ENCODE measurements around the gene RUNX1. TPM values are rescaled to one million over a fixed set of nuclear protein-coding genes. Genes with fewer than 3 reads are reported as not detected.

Gene RUNX1
- total RNA-seq, 1 experiment from 2014 or later = 55.2 TPM

DNA sequence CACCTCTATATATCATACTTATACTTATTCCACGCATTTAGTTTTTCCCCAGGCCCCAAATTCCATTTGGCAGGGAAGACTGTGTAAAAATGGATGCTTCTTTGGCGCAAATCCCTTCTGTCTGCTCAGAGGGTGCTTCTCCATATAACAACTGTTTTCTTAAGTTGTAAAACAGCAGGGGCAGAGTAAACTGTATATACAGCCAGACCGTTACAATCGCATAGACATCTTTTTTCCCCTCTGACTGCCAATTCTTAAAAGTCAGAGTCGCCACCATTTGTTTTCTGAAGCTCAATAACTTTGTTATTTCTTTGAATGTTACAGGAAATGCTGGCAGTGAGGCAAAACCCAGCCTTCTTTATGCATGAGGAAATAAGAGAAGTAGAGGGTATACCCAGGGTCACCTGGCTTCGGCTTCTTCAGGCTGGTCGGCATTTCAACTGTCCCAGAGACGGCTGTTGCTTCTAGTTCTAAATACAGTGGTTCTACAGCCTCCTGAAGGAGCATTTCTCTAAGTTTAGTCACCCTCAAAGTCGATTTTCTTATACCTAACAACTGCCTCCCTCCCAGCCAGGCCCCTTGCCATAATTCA lies 191.9 kb downstream of the RUNX1 start:
- intact Hi-C loops (cut with micrococcal nuclease) = no loop called here
- no peak overlapping the region for H2AFZ ChIP-seq (ENCODE audit: low read length)
- H4K20me1 ChIP-seq (ENCODE audit: low read length) = peaks cover 35% of the 10 kb centered on the region
- peaks cover 93% of the 10 kb centered on the region for H3K36me3 ChIP-seq (ENCODE audit: low read depth, low read length)
- H3K4me2 ChIP-seq (ENCODE audit: low read length) = no peak overlapping the region
- H3K4me1 ChIP-seq (ENCODE audit: insufficient read depth, low read length) = peaks cover 7% of the 10 kb centered on the region; the same call in 1 of the 2 replicates
- BruUV-seq (replicated peaks) = no TSS peak
- no peak overlapping the region for H3K27ac ChIP-seq (ENCODE audit: low read length)
- no peak overlapping the region for H3K4me3 ChIP-seq (ENCODE audit: low read length)
- TF ChIP-seq EZH2 (IDR thresholded peaks at IDR 0.05; ENCODE audit: low read length, unreplicated experiment) = no peak
- no peak for TF ChIP-seq EZH2phosphoT487 (IDR thresholded peaks at IDR 0.05; ENCODE audit: borderline replicate concordance, low read length)
- TF ChIP-seq, protein P1, sequence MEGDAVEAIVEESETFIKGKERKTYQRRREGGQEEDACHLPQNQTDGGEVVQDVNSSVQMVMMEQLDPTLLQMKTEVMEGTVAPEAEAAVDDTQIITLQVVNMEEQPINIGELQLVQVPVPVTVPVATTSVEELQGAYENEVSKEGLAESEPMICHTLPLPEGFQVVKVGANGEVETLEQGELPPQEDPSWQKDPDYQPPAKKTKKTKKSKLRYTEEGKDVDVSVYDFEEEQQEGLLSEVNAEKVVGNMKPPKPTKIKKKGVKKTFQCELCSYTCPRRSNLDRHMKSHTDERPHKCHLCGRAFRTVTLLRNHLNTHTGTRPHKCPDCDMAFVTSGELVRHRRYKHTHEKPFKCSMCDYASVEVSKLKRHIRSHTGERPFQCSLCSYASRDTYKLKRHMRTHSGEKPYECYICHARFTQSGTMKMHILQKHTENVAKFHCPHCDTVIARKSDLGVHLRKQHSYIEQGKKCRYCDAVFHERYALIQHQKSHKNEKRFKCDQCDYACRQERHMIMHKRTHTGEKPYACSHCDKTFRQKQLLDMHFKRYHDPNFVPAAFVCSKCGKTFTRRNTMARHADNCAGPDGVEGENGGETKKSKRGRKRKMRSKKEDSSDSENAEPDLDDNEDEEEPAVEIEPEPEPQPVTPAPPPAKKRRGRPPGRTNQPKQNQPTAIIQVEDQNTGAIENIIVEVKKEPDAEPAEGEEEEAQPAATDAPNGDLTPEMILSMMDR (conservative IDR thresholded peaks at IDR 0.05; ENCODE audit: low read depth, low read length) = no peak
- no peaks in the 10 kb centered on the region for H3F3A ChIP-seq (ENCODE audit: low read length, unreplicated experiment)
- no peaks in the 10 kb centered on the region for H3K9me2 ChIP-seq (replicated peaks; ENCODE audit: low read length)
- peaks cover 92% of the 10 kb centered on the region for H3K79me2 ChIP-seq (ENCODE audit: low read length)
- ChIA-PET POLR2A (ENCODE audit: unreplicated experiment) (interaction anchor here (0.6 kb wide), 1 partner anchor 175 kb away, joined by 4 read pairs; no protein-coding TSS in a partner anchor), CTCF (interaction anchor here (0.6 to 1.4 kb wide), 2 partner anchors 69 to 112 kb away, joined by 5 to 7 read pairs; no protein-coding TSS in a partner anchor)
- H3K9me3 ChIP-seq (ENCODE audit: low read length) = no peaks in the 10 kb centered on the region
- DNase-seq = no peak
- H3K9ac ChIP-seq (ENCODE audit: low read length) = no peak overlapping the region
- ATAC-seq = no peak
- no peaks in the 10 kb centered on the region for H3K27me3 ChIP-seq (ENCODE audit: low read length)

DNA sequence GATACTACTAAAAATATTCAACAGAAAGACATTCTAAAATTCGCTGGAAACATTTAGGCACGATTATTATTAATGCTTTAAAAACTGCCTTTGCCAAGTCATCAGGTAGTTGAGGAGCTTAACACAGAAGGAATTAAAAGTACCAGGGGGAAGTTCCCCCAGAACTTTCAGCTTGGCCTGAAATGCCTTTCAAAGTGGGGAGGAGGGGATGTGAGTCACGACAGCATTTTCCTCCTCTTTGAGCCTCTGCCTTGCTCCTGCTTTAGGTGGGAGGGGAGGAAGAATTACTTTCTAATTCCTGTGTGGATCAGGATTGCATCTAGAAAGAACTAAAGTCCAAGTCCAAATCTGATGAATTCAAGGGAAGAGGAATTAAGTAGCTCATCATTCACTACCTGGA lies 196.7 kb downstream of the RUNX1 start:
- H3K9me3 ChIP-seq (ENCODE audit: low read length) = no peaks in the 10 kb centered on the region
- POLR2A ChIA-PET (ENCODE audit: unreplicated experiment) = interaction anchor here (0.6 kb wide), 1 partner anchor 670 kb away, joined by 4 read pairs; no protein-coding TSS in a partner anchor
- no peak overlapping the region for H3K4me2 ChIP-seq (ENCODE audit: low read length)
- CTCF ChIA-PET = no interaction called here
- no peaks in the 10 kb centered on the region for H3K9me2 ChIP-seq (replicated peaks; ENCODE audit: low read length)
- peaks cover 82% of the 10 kb centered on the region for H3K36me3 ChIP-seq (ENCODE audit: low read depth, low read length)
- peaks cover 8% of the 10 kb centered on the region for H3K4me1 ChIP-seq (ENCODE audit: insufficient read depth, low read length)
- peaks cover 23% of the 10 kb centered on the region for H4K20me1 ChIP-seq (ENCODE audit: low read length)
- no peak overlapping the region for H2AFZ ChIP-seq (ENCODE audit: low read length)
- ATAC-seq = peak; percentile 22; the same call in 1 of the 2 replicates
- H3K4me3 ChIP-seq (ENCODE audit: low read length) = no peak overlapping the region
- no peaks in the 10 kb centered on the region for H3K27me3 ChIP-seq (ENCODE audit: low read length)
- BruUV-seq (replicated peaks) = no TSS peak
- no peak overlapping the region for H3K27ac ChIP-seq (ENCODE audit: low read length)
- no peak for TF ChIP-seq EZH2phosphoT487 (IDR thresholded peaks at IDR 0.05; ENCODE audit: borderline replicate concordance, low read length)
- no peak for TF ChIP-seq EZH2 (IDR thresholded peaks at IDR 0.05; ENCODE audit: low read length, unreplicated experiment)
- TF ChIP-seq, protein P1 (conservative IDR thresholded peaks at IDR 0.05; ENCODE audit: low read depth, low read length) = no peak
- no peak overlapping the region for H3K9ac ChIP-seq (ENCODE audit: low read length)
- intact Hi-C loops (cut with micrococcal nuclease) = no loop called here
- peaks cover 9% of the 10 kb centered on the region for H3F3A ChIP-seq (ENCODE audit: low read length, unreplicated experiment)
- peaks cover 84% of the 10 kb centered on the region for H3K79me2 ChIP-seq (ENCODE audit: low read length)
- DNase-seq = no peak

DNA sequence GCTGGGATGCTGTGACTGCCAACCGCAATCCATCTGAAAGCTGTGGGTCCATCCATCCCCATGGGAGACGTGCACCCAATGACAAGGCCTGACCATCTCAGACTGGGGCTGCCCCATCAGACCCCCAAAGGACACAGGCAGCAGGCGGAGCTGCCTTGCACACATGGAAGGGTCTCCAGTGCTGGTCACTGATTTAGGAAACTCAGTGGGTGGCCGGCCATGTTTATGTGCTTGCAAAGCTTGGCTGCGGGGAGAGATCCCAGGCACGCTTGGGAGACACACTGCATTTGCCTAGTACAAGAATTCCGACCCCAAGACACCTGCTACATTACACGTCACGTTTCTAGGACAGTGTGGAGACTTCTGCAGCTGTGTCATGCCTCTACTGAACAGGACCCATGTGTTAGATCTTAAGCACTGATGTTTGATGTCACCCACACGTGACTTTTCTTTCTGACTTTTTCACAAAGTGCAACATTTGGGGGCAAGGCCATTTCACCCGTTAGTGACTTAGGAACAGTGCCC lies 198.9 kb downstream of the RUNX1 start:
- Histone ChIP-seq H3K79me2 (ENCODE audit: low read length) (peaks cover 70% of the 10 kb centered on the region), H3K36me3 (ENCODE audit: low read depth, low read length) (peaks cover 64% of the 10 kb centered on the region), H3K27me3 (ENCODE audit: low read length) (no peaks in the 10 kb centered on the region), H2AFZ (ENCODE audit: low read length) (no peak overlapping the region), H3F3A (ENCODE audit: low read length, unreplicated experiment) (peaks cover 19% of the 10 kb centered on the region), H3K9me2 (replicated peaks; ENCODE audit: low read length) (no peaks in the 10 kb centered on the region), H3K9ac (ENCODE audit: low read length) (no peak overlapping the region), H3K27ac (ENCODE audit: low read length) (no peak overlapping the region), H3K4me2 (ENCODE audit: low read length) (no peak overlapping the region), H3K4me1 (ENCODE audit: insufficient read depth, low read length) (peaks cover 28% of the 10 kb centered on the region), H3K4me3 (ENCODE audit: low read length) (no peak overlapping the region), H3K9me3 (ENCODE audit: low read length) (no peaks in the 10 kb centered on the region), H4K20me1 (ENCODE audit: low read length) (peaks cover 26% of the 10 kb centered on the region)
- intact Hi-C loops (cut with micrococcal nuclease) = no loop called here
- CTCF ChIA-PET = no interaction called here
- ATAC-seq (no peak), DNase-seq (no peak)
- no peak for TF ChIP-seq EZH2phosphoT487 (IDR thresholded peaks at IDR 0.05; ENCODE audit: borderline replicate concordance, low read length)
- TF ChIP-seq EZH2 (IDR thresholded peaks at IDR 0.05; ENCODE audit: low read length, unreplicated experiment) = no peak
- TF ChIP-seq, protein P1 (conservative IDR thresholded peaks at IDR 0.05; ENCODE audit: low read depth, low read length) = no peak
- POLR2A ChIA-PET (ENCODE audit: unreplicated experiment) = no interaction called here
- BruUV-seq (replicated peaks) = no TSS peak
